GM23338 (cell line): ENCODE data around the gene COL9A3. TPM values are rescaled to one million over a fixed set of nuclear protein-coding genes. Genes with fewer than 3 reads are reported as not detected.

Experiments used
- ATAC-seq: fragments of 200-7000 bp; cut with Tn5 transposase; 3 replicates; pipeline ENCODE4 v1.9.1; 2020
- DNase-seq: peaks from one replicate; pipeline ENCODE4 v3.0.0-alpha.2; 2015; ENCODE audit warnings: low spot score
- H2AFZ ChIP-seq: fragments of 200-600 bp; sonication (generic); 2 replicates; pipeline ENCODE4 v1.8.0; 2016; ENCODE audit warnings: antibody characterized with exemption, mild to moderate bottlenecking, moderate library complexity
- H3F3A ChIP-seq: fragments of 200-600 bp; sonication (generic); replicated peaks from 2 replicates; pipeline ENCODE4 v1.8.0; 2017; ENCODE audit warnings: antibody characterized with exemption, mixed run types, low read depth
- H3K27ac ChIP-seq: fragments of 200-600 bp; sonication (generic); 2 replicates; pipeline ENCODE4 v1.6.1; 2016; ENCODE audit warnings: low read depth
- H3K27me3 ChIP-seq: fragments of 200-600 bp; sonication (generic); 2 replicates; pipeline ENCODE4 v1.8.0; 2016; ENCODE audit warnings: mild to moderate bottlenecking, mixed run types, moderate library complexity; ENCODE audit not compliant: insufficient read depth
- H3K36me3 ChIP-seq: fragments of 200-600 bp; sonication (generic); 2 replicates; pipeline ENCODE4 v1.8.0; 2016; ENCODE audit warnings: mild to moderate bottlenecking; ENCODE audit not compliant: insufficient read depth
- H3K4me1 ChIP-seq: fragments of 200-600 bp; sonication (generic); 2 replicates; pipeline ENCODE4 v1.8.0; 2016; ENCODE audit warnings: mild to moderate bottlenecking, moderate library complexity; ENCODE audit not compliant: insufficient read depth
- H3K4me2 ChIP-seq: fragments of 200-600 bp; sonication (generic); 2 replicates; pipeline ENCODE4 v1.7.1; 2017; ENCODE audit warnings: mixed run types
- H3K4me3 ChIP-seq: fragments of 200-600 bp; sonication (generic); 2 replicates; pipeline ENCODE4 v1.6.1; 2016; ENCODE audit warnings: mixed run types
- H3K79me2 ChIP-seq: fragments of 200-600 bp; sonication (generic); replicated peaks from 2 replicates; pipeline ENCODE4 v1.8.0; 2017; ENCODE audit warnings: mild to moderate bottlenecking; ENCODE audit not compliant: insufficient read depth
- H3K9me2 ChIP-seq: fragments of 200-600 bp; sonication (generic); 2 replicates; pipeline ENCODE4 v1.8.0; 2017; ENCODE audit not compliant: insufficient read depth
- H4K20me1 ChIP-seq: fragments of 200-600 bp; sonication (generic); replicated peaks from 2 replicates; pipeline ENCODE4 v1.8.0; 2017; ENCODE audit warnings: mild to moderate bottlenecking; ENCODE audit not compliant: insufficient read depth
- H3K27ac Mint-ChIP-seq: 2 replicates; pipeline ENCODE4 v1.8.0; 2020; ENCODE audit warnings: inconsistent platforms, mild to moderate bottlenecking, moderate library complexity, mixed read lengths
- H3K27me3 Mint-ChIP-seq: 3 replicates; pipeline ENCODE4 v1.8.0; 2022; ENCODE audit warnings: low read depth, mild to moderate bottlenecking, moderate library complexity, mixed read lengths, inconsistent platforms; ENCODE audit not compliant: insufficient read depth, poor library complexity
- H3K36me3 Mint-ChIP-seq: 3 replicates; pipeline ENCODE4 v1.8.0; 2021; ENCODE audit warnings: low read depth, mild to moderate bottlenecking, inconsistent platforms, moderate library complexity, mixed read lengths
- H3K4me1 Mint-ChIP-seq: 3 replicates; pipeline ENCODE4 v1.8.0; 2020; ENCODE audit warnings: mild to moderate bottlenecking, inconsistent platforms, mixed read lengths
- H3K4me3 Mint-ChIP-seq: 3 replicates; pipeline ENCODE4 v1.8.0; 2021; ENCODE audit warnings: moderate library complexity, mild to moderate bottlenecking, inconsistent platforms, mixed read lengths
- H3K9me3 Mint-ChIP-seq: 3 replicates; pipeline ENCODE4 v1.8.0; 2020; ENCODE audit warnings: moderate library complexity, mild to moderate bottlenecking, inconsistent platforms, mixed read lengths
- CREB1 ChIP-seq: fragments of 250-450 bp; sonication (Bioruptor Pico); IDR thresholded peaks from 2 replicates; pipeline ENCODE4 v1.5.0; 2020; ENCODE audit warnings: low read depth, mild to moderate bottlenecking, moderate library complexity
- EZH2phosphoT487 ChIP-seq: fragments of 200-600 bp; sonication (generic); IDR thresholded peaks from one replicate; pipeline ENCODE4 v1.8.1; 2018; ENCODE audit warnings: antibody characterized with exemption; ENCODE audit not compliant: unreplicated experiment
- JUNB ChIP-seq: IDR thresholded peaks from one replicate; pipeline ENCODE4 v1.6.1; 2016; ENCODE audit warnings: antibody characterized with exemption; ENCODE audit not compliant: unreplicated experiment
- NANOG ChIP-seq: IDR thresholded peaks from 2 replicates; pipeline ENCODE4 v1.6.1; 2016; ENCODE audit warnings: antibody characterized with exemption, borderline replicate concordance
- polyA plus RNA-seq: library from polyadenylated mRNA; unstranded; fragments of >200 nt; fragmentation: Nextera tagmentation; extraction: Ambion mirVana; gene quantifications from 2 replicates; pipeline ENCODE4 v1.2.1, GENCODE V29; 2016
- total RNA-seq: library from RNA; depleted of rRNA; stranded (reverse); fragments of >200 nt; shearing (Covaris generic); gene quantifications from 2 replicates; pipeline ENCODE4 v1.2.3, GENCODE V29; 2014
- TF ChIP-seq, protein P1 (sequence below): IDR thresholded peaks from one replicate; pipeline ENCODE4 v1.6.1; 2018; ENCODE audit warnings: antibody characterized with exemption; ENCODE audit not compliant: unreplicated experiment
- TF ChIP-seq, protein P2 (sequence below): IDR thresholded peaks from 2 replicates; pipeline ENCODE4 v1.6.1; 2016; ENCODE audit warnings: antibody characterized with exemption
- TF ChIP-seq, protein P3 (sequence below), 2 experiments: fragments of 200-600 bp in 1 of 2; sonication (generic) in 1 of 2; conservative IDR thresholded peaks; 2 replicates each; pipeline versions ENCODE4 v1.5.1 to v1.6.1; 2016 to 2017; ENCODE audit warnings: antibody characterized with exemption in 2 of 2, low read depth in 2 of 2, mild to moderate bottlenecking in 2 of 2, moderate library complexity in 1 of 2

The COL9A3 gene
- total and polyA plus RNA-seq, 2 experiments from 2014 or later, result 74.9 to 113 TPM

DNA sequence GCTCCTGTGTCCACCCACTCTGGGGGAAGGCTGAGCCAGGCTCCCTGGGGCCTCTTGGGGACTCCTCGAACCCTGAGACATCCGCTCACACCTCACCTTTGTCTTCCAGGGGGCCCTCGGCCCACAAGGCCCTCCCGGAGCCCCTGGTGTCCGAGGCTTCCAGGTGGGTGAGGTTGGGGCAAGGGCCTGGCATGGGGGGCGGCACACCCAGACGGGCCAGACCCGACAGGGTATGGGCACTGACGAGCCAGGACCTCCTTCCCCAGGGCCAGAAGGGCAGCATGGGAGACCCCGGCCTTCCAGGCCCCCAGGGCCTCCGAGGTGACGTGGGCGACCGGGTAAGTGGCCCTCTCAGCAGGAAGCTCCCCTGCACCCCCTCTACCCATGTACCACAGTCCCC lies 13.4 kb downstream of the COL9A3 start (continued):
- TF ChIP-seq, protein P1, sequence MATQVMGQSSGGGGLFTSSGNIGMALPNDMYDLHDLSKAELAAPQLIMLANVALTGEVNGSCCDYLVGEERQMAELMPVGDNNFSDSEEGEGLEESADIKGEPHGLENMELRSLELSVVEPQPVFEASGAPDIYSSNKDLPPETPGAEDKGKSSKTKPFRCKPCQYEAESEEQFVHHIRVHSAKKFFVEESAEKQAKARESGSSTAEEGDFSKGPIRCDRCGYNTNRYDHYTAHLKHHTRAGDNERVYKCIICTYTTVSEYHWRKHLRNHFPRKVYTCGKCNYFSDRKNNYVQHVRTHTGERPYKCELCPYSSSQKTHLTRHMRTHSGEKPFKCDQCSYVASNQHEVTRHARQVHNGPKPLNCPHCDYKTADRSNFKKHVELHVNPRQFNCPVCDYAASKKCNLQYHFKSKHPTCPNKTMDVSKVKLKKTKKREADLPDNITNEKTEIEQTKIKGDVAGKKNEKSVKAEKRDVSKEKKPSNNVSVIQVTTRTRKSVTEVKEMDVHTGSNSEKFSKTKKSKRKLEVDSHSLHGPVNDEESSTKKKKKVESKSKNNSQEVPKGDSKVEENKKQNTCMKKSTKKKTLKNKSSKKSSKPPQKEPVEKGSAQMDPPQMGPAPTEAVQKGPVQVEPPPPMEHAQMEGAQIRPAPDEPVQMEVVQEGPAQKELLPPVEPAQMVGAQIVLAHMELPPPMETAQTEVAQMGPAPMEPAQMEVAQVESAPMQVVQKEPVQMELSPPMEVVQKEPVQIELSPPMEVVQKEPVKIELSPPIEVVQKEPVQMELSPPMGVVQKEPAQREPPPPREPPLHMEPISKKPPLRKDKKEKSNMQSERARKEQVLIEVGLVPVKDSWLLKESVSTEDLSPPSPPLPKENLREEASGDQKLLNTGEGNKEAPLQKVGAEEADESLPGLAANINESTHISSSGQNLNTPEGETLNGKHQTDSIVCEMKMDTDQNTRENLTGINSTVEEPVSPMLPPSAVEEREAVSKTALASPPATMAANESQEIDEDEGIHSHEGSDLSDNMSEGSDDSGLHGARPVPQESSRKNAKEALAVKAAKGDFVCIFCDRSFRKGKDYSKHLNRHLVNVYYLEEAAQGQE, result no peak
- no peak for TF ChIP-seq CREB1 (CRISPR knock-in tag)
- TF ChIP-seq, protein P2, sequence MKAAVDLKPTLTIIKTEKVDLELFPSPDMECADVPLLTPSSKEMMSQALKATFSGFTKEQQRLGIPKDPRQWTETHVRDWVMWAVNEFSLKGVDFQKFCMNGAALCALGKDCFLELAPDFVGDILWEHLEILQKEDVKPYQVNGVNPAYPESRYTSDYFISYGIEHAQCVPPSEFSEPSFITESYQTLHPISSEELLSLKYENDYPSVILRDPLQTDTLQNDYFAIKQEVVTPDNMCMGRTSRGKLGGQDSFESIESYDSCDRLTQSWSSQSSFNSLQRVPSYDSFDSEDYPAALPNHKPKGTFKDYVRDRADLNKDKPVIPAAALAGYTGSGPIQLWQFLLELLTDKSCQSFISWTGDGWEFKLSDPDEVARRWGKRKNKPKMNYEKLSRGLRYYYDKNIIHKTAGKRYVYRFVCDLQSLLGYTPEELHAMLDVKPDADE, result no peak

DNA sequence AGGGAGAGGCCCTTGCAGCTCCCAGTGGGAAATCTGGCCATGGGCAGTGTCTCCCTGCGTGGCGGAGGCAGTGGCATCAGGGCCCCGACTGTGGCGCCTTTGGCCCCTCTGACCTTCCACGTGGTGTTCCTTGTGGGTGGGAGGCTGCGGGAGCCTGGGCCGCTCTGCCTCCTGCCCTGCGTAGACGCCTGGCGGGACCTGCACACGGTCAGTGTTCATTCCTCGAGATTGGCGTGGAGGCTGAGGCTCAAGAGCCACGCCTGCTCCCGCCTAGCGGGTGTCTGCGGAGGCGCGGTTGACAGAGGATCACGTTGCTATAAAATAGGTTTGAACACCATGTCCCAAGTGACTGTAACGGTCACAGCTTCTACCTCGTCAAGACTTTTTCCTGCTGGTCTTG lies 14.0 kb downstream of the COL9A3 start:
- Mint-ChIP-seq H3K36me3 (peaks cover 15% of the 10 kb centered on the region; the same call in 2 of the 3 replicates), H3K4me1 (peaks cover 25% of the 10 kb centered on the region)

More for the DNA sequence above, 14.0 kb downstream of the COL9A3 start:
- H3K27ac ChIP-seq, result peak overlapping the region; percentile 63; the same call in 1 of the 2 replicates
- H3K9me2 ChIP-seq, result no peaks in the 10 kb centered on the region
- no peaks in the 10 kb centered on the region for H3K27me3 ChIP-seq
- H3K4me3 Mint-ChIP-seq, result no peak overlapping the region
- ATAC-seq (no peak), DNase-seq (no peak)
- H2AFZ ChIP-seq, result no peak overlapping the region
- H3K79me2 ChIP-seq, result no peaks in the 10 kb centered on the region
- H3K4me3 ChIP-seq, result no peak overlapping the region
- H3K27me3 Mint-ChIP-seq, result peaks cover 6% of the 10 kb centered on the region
- H3K9me3 Mint-ChIP-seq, result no peaks in the 10 kb centered on the region
- no peak overlapping the region for H3K27ac Mint-ChIP-seq
- peaks cover 2% of the 10 kb centered on the region; the same call in 1 of the 2 replicates for H3F3A ChIP-seq
- H4K20me1 ChIP-seq, result no peaks in the 10 kb centered on the region
- no peaks in the 10 kb centered on the region for H3K36me3 ChIP-seq
- H3K4me1 ChIP-seq, result no peaks in the 10 kb centered on the region
- no peak overlapping the region for H3K4me2 ChIP-seq
- TF ChIP-seq, protein P2, result no peak
- TF ChIP-seq NANOG (no peak), EZH2phosphoT487 (no peak), JUNB (no peak)
- TF ChIP-seq, protein P3, sequence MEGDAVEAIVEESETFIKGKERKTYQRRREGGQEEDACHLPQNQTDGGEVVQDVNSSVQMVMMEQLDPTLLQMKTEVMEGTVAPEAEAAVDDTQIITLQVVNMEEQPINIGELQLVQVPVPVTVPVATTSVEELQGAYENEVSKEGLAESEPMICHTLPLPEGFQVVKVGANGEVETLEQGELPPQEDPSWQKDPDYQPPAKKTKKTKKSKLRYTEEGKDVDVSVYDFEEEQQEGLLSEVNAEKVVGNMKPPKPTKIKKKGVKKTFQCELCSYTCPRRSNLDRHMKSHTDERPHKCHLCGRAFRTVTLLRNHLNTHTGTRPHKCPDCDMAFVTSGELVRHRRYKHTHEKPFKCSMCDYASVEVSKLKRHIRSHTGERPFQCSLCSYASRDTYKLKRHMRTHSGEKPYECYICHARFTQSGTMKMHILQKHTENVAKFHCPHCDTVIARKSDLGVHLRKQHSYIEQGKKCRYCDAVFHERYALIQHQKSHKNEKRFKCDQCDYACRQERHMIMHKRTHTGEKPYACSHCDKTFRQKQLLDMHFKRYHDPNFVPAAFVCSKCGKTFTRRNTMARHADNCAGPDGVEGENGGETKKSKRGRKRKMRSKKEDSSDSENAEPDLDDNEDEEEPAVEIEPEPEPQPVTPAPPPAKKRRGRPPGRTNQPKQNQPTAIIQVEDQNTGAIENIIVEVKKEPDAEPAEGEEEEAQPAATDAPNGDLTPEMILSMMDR (conservative IDR thresholded peaks at IDR 0.05; ENCODE audit: low read depth in 2 of 2), result no peak
- TF ChIP-seq, protein P1, result no peak
